GM18498 (cell line): Measurements from ENCODE around the gene HSPA12A.

Source experiments
- ATAC-seq: cut with Tn5 transposase; IDR thresholded peaks from one replicate; pipeline ENCODE4 v1.9.1; 2021; ENCODE audit warnings: mild to moderate bottlenecking, moderate library complexity; ENCODE audit not compliant: unreplicated experiment

Gene HSPA12A

GRCh38 chr10:116669832-116670644 lies 72.3 kb downstream of the HSPA12A start:
- ATAC-seq: no peak

GRCh38 chr10:116669080-116669479 lies 73.3 kb downstream of the HSPA12A start:
- no peak for ATAC-seq

- ATAC-seq: no peak
These were observed 73.9 kb downstream of the HSPA12A start for GRCh38 chr10:116668446-116668845.

GRCh38 chr10:116668018-116668417 lies 74.3 kb downstream of the HSPA12A start:
- ATAC-seq: no peak

GRCh38 chr10:116667484-116667883 lies 74.9 kb downstream of the HSPA12A start:
- no peak for ATAC-seq

- no peak for ATAC-seq
These were observed 76.7 kb downstream of the HSPA12A start for GRCh38 chr10:116665541-116666125.

- ATAC-seq: no peak
These were observed 77.7 kb downstream of the HSPA12A start for GRCh38 chr10:116664631-116665030.

- no peak for ATAC-seq
These were observed 79.0 kb downstream of the HSPA12A start for GRCh38 chr10:116663342-116663741.

GRCh38 chr10:116660860-116661259 lies 81.5 kb downstream of the HSPA12A start:
- ATAC-seq: no peak

- no peak for ATAC-seq
These were observed 83.2 kb downstream of the HSPA12A start for GRCh38 chr10:116659049-116659670.

GRCh38 chr10:116657863-116658551 lies 84.4 kb downstream of the HSPA12A start:
- ATAC-seq: no peak

- no peak for ATAC-seq
These were observed 86.3 kb downstream of the HSPA12A start for GRCh38 chr10:116656044-116656443.

GRCh38 chr10:116655568-116655967 lies 86.8 kb downstream of the HSPA12A start:
- no peak for ATAC-seq

- ATAC-seq: no peak
These were observed 87.5 kb downstream of the HSPA12A start for GRCh38 chr10:116654816-116655215.

GRCh38 chr10:116653885-116654284 lies 88.5 kb downstream of the HSPA12A start:
- no peak for ATAC-seq

- no peak for ATAC-seq
These were observed 93.5 kb downstream of the HSPA12A start for GRCh38 chr10:116648903-116649302.

- ATAC-seq: no peak
These were observed 95.9 kb downstream of the HSPA12A start for GRCh38 chr10:116646502-116646901.

- no peak for ATAC-seq
These were observed 104.5 kb downstream of the HSPA12A start for GRCh38 chr10:116637830-116638229.

GRCh38 chr10:116636976-116637375 lies 105.4 kb downstream of the HSPA12A start:
- ATAC-seq: no peak

- no peak for ATAC-seq
These were observed 106.0 kb downstream of the HSPA12A start for GRCh38 chr10:116636385-116636784.
